Fibroblast of skin of right quadriceps (primary cell): ENCODE measurements around the gene GRM7.
A peak's percentile ranks its signal among the peaks of the same experiment; 100 is the strongest.
"Not testable (repeated sequence)": the region's sequence is repeated elsewhere in the genome, so short reads cannot be mapped to it uniquely, and the experiment has no call there.

Experiments used
- DNase-seq: peaks from one replicate; pipeline ENCODE4 v3.0.0-alpha.2; 2013

GRM7 gene

DNA sequence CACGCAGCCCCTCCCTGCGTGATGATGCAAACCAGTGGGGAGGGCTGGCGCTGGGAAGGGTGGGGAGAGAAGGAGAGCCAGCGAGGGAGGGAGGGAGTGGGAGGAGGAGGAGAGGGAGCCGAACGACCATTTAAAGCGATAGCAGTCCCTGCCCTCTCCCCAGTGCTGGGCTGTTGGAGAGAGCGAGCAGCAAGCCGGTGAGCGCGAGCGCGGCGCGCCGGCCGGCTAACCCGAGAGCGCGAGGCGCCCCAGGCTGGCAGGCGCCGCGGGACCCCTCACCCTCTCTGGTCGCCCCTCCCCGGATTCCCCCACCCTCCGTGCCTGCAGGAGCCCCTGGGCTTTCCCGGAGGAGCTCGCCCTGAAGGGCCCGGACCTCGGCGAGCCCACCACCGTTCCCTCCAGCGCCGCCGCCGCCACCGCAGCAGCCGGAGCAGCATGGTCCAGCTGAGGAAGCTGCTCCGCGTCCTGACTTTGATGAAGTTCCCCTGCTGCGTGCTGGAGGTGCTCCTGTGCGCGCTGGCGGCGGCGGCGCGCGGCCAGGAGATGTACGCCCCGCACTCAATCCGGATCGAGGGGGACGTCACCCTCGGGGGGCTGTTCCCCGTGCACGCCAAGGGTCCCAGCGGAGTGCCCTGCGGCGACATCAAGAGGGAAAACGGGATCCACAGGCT is at the start of gene GRM7:
Gene GRM7, plus strand, starts transcription at position 162 of the 671 bp plus-strand sequence.
- DNase-seq: peak; percentile 6

DNA sequence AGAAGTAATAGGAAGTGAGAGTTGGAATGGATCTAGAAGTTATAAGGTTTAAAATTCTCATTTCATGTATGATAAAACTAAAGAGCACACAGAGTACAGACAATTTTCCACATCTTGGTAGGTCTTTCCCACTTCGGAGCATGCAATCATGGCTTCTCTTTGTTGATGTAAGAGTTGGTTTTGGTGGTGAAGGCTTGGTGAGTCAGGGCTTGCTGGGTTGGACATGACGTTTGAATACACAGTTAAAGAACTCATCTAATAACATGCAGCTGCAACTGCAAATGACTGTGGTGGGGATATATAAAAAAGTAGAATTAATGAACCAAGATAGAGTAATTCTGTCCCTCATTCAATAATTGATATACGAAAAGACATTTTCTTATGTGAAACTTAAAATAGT is 39.5 kb upstream of the GRM7 start:
- DNase-seq: no peak

DNA sequence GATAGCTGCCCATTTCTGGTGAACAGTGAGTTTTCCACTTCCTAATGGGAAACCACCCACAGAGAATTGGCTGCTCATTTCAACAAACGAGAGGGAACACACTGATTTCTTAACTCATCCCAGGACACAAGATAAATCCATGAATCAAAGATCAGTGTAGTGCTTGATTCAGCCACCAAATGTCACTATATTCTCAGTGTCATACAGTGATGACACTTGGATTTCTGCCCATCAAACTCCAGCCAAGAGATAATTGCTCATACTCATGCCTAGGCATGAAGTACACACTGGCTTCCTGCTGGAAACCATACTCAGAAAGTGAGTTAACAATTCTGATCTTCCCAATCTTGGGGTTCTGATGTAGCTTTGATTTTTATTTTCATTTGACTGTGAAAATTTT is 35.4 kb upstream of the GRM7 start:
- DNase-seq: no peak

DNA sequence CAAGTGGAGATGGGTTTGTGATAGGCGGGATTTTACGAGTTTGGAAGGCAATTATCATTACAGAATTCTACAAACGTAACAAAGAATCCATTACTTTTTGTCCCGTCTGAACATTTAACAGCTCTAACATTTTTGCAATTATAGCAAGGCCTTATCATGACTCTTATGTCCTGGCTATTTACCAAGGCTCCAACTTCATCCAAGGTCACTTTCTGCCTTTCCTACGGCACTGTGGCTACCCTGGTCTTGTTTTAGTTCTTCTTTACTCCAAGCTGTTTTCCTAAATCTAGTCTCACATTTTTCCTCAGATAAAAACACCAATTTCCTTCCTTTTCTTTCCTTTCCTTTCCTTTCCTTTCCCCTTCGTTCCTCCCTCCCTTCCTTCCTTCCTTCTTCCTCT is 33.5 kb upstream of the GRM7 start:
- no peak for DNase-seq

DNA sequence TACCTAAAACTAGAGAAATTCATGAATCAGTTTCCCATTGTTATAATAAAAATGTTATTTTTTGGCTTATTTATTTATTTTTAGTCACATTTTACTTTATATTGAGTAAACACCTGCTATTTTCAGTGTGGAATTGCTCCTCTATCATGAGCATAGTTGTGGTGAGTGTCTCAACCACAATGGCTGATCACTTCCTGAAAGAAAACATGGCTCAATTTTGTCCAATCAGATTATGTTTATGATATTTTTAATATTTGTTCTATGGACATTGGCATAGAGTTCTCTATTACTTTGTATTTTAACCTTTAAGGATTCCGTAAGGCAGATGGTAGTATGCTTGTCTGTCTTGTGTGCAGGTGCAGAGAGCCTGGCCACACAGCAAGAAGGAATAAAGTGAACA is 16.2 kb upstream of the GRM7 start:
- DNase-seq: no peak

DNA sequence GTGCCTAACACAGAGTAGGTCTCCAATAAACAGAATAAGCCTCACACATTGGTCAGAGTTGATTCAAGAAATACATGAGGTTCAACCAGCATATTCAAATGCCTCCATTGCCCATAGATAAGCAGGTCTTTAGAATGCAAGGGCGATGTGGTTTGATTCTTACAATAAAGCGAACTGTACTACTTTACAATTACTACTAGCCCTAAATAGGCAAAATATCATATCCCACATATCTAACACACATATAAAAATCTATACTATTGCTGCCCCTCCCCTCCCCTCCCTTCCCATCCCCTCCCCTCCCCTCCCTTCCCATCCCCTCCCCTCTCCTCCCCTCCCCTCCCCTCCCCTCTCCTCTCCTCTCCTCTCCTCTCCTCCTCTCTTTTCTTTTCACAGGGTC is 6.7 kb upstream of the GRM7 start:
- DNase-seq: no peak

DNA sequence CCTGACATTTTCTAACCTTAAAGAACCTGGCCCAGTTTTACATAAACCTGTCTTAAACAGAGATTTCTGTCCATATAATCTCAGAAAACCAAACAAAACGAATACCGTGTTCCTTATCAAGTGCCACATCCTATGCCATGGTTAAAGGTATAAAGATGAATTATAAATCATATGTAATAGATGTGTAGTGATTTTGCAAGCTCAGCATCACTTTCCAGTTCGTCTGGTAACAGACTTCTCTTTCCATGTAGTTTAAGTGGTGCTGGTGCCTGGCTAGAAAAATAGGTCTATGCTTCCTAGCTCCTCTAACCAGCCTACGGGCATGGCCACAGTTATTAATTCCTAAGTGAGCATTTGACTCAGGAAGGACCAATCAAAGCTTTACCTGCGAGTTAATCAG is 3.4 kb upstream of the GRM7 start:
- DNase-seq: no peak

DNA sequence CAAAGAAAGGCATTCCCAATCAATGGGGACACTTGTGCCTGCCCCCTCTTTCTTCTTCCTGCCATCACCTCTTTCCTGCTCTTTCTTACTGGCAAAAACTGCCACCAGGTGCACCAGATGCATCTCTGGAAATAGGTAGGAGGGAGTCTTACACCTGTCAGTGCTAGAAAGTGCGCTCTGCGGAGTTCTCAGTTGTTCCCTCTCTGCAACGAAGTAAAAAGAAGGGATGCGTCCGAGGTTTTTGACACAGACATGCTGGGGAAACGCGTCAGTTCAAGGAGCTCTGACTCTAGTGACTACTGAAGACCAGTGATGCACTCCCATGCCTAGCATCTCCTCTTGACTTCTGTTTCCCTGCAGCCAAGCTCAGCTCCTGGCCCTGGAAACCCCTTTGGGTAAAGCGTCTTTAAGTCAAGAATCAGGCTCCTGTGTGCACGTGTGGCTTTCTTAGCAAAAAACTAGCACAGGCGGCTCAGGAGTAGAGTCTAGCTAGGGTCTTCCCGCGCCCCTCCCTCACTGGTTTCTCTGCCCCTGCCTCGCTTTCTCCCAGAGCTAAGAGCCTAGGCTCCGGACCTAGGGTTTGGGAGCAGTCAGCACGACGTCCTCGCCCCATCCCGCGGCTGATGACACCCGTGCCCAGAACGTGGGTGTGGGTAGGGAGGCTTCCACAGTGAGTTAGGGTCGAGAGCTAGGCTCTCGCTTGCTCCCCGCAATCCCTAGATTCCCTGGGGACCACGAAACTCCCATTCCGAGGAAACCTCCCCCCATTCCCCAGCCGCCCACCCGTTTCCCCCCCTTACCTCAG is 564 bp upstream of the GRM7 start:
- no peak for DNase-seq

DNA sequence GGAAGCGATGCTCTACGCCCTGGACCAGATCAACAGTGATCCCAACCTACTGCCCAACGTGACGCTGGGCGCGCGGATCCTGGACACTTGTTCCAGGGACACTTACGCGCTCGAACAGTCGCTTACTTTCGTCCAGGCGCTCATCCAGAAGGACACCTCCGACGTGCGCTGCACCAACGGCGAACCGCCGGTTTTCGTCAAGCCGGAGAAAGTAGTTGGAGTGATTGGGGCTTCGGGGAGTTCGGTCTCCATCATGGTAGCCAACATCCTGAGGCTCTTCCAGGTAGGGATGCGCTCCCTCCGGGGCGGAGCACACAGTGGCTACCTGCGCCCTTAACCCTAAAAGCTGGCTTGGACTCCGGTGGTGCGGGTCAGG is 698 bp downstream of the GRM7 start:
- no peak for DNase-seq

DNA sequence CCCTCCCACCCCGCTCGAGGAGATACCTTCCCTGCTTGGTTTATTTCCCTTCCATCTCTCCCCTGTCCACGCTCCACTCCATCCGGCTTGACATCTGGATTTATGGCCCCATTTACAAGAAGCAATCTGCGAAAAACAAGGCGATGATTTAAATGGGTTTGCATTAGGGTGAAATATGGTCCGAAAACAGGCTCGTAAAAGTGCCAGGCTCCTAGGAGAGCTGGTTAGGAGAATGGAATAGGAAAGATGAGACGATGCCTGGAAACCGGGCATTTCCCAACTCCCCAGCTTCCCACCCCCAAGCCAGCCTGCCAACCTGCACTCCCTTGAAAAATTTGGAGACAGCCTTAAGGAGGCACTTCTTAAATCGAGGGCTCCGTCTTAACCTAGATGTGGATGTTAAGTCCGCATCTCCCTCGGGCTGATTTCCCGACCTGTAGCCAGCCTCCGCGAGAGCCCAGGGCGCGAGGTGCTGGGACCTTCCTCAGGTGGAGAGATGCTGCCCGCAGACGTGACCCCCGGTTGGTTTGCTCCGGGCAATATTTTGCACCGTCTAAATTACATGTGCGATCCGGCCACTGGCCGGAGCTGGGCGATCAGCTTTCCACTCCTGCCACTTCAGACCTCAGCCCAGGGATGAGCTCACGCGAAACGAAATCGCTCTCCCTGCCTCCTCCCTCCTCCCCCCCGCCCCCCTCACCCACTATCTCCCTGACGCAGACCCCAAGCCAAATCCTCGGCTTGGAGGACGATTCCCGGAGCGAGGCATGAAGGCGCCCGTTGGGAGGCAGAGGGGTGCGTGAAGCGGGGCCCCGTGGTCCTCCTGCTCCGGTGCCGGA is 1.3 kb downstream of the GRM7 start:
- no peak for DNase-seq

DNA sequence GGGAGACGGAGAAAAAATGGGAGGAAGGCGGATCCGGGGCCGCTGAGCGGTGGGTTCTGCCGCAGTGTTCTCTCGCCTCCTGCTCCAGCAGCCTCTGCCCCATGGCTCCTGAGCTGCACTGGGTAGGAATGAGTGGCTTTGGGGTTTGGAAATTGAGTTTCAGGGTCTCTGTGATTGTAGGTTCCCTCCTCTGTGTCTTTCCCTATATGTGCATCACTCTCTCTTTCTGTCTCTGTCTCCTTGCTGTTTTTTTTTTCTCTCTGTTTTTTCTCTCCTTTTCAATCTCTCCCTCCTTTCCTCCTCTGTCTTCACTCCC is 1.9 kb downstream of the GRM7 start:
- no peak for DNase-seq

DNA sequence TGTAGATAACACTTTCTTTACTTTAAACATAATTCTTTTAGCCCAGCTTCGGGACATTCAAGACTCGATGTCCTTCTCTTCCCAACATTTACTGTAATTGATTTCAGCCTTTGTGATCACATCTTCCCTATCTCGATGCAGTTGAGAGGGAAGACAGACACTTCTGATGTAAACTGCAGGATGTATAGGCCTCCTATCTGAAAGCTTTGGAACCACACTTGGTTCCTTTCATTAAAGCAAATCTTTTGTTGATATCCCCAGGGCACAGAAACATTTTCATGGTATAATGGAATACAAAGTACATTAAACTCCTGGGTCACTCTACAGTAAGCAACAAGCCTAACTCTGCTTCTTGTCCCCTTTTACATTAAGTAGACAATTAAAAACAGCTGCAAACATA is 6.4 kb downstream of the GRM7 start:
- no peak for DNase-seq

DNA sequence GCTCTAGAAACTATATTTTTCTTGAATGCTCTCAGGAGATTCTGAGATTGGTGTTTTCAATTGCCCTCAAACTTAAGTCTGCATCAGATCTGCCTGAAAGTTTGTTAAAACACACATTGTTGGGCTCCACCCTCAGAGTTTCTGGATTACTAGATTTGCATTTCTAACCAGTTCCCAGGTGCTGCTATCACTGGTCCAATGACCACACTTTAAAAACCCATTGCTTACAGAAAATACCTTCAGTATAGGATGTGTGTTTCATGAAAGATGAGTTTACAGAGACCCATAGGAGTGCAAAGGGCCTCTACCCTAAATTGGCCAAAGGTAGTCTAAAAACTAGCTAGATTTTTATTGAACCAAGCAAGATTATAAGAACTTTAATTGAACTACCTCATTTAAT is 17.8 kb downstream of the GRM7 start:
- no peak for DNase-seq

DNA sequence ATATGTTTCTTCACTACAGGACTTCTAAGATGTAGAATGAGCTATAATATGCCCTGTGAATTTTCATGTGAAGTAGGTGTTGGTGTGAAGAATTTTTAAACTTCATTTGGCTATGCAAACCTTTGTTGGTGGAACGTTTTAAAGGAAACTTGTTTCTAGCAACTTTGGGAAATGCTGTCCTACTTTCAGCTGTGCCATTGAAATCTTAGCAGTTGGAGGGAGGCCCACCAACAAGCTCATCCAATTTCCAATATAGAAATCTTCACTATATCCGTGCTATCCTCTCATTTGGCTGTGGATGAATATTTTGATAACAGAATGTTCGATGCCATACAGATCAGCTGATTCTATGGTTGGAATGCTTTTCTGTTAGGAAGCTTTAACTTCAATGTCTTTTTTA is 51.3 kb downstream of the GRM7 start:
- DNase-seq: no peak

DNA sequence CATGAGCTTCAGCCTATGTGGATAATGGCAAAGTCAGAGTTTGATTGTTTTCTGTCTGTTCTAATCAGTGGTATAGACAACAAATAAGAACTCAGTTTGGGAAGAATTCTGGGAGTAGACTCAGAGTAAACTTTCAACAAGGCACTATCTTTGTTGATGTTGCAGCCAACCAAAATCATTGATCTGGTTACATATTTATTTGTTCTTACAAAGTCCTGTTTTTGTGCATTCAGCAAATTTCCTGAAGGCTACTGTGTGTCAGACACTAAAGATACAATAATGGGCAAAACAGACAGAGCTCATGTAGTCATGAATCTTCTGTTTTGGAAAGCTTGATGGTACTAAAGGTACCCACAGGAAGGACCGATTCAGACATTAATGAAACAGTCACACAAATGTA is 55.0 kb downstream of the GRM7 start:
- no peak for DNase-seq

DNA sequence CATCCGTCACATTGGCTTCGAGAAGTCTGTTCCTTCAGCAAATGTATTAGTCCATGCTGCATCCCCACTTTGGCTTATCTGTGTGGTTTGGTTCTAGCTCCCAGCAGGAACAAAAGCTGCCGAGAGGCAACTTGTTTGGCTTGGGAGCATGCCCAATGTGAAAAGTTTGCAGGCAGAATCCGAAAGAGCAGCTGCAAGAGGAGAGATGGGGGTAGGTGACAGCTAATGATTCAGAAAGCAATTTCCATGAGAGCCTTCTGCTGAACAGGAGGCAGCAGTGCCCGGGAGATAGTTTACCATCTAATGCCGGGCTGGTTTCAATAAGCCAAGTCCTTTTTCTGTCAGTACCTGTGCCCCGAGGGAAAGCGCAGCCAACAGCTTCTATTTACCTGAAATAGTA is 60.2 kb downstream of the GRM7 start:
- DNase-seq: no peak

DNA sequence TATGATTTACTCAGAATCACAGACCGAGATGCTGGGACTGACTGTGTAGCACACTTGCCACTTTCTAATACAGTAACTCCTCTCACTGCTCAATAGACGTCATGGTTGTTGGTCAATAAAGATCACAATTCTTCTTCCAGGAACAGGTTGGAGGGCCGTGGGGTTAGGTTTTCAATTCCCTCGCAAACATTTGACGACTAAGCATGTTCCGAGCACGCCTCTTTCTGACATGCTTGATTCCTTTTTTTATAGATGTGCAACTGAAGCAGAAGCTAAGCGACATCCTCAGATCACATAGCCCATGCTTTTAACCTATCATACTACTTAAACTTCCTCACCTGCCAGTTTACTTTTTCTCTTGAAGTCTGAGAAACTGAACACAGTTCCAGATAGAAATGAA is 61.0 kb downstream of the GRM7 start:
- no peak for DNase-seq

DNA sequence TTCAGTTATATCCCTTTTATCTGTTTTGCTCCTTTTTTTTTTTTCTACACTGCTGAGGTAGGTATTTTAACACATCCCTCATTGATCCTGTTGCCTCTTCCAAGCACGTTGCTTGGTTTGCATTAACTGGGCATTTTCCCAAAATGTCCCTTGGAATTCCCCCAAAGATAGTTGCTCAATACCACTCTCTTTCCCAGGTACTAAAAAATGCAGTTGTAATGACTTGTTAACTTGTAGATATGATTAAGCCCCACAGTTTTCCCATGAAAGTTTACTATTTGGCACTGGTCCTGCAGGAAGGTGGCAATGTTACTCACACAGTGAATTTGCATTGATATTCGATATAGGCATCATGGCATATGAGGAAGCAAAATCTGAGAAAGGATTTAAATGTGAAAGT is 67.1 kb downstream of the GRM7 start:
- peak; percentile 1 for DNase-seq

DNA sequence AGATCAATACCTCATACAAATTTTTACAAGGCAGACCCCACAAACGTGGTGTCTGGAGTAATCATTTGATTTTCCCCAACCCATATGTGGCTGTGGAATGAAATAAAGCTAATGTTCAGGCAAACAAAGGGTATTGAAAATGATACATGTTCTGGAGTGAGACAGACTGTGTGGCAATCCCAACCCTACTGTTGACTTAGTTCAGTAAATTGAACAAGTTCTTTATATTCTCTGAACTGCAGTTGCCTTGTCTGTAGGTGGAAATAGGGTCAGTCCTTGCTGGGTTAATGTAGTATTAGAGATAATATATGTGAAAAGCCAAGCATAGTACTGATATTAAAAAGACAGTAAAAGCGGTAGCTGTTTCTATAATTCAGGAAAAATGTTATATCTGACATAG is 69.0 kb downstream of the GRM7 start:
- no peak for DNase-seq

DNA sequence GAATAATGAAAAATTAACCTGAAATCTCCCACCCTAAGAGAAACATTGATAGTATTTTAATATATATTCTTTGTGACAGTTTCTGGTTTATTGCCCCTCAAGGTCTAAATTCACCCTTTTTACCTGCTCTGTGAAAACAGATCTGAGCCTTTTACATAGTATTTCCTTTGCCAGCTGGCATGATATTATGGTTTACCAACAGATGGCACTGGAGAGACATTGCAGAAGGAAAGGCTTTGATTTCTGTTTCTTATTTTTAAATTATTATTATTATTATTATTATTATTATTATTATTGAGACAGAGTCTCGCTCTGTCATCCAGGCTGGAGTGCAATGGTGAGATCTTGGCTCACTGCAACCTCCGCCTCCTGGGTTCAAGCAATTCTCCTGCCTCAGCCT is 74.5 kb downstream of the GRM7 start:
- not testable (repeated sequence) for DNase-seq

DNA sequence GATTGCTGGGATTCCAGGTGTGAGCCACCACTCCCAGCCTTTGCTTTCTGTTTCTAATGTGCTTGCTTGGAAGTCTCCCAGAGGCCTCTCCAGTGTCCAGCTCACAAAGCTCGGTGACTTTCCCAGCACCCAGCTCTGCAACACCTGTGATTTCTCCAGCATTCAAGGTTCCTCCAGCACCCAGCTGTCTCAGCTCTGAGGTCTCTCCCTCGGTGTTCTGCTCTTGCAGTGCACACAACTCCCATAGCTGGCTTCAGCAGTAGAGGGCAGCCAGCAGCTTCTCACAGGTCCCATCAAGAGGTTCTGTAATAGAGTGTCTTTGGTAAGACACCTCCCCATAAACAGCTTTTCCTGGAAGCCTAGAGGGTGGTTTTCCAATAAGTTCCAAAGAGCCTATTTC is 75.1 kb downstream of the GRM7 start:
- DNase-seq: no peak

DNA sequence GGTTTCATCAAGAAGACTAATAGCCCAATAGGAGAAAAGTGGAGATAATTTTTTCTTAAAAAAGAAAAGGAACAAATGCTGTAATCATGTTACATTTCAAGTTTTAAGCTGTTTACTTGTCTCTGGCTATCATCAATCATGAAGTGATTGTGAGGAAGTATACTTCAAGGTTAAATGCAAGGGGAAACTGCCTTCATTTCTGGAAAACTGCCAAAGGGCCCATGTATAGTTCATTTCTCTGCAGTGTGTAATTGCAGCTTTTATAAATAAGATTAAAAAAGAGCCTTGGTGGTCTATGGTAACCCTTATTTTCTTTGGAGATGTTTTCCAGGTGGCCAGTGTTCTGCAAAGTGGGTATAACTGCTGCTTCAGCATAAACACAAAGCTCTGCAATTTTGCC is 101.9 kb downstream of the GRM7 start:
- DNase-seq: no peak

DNA sequence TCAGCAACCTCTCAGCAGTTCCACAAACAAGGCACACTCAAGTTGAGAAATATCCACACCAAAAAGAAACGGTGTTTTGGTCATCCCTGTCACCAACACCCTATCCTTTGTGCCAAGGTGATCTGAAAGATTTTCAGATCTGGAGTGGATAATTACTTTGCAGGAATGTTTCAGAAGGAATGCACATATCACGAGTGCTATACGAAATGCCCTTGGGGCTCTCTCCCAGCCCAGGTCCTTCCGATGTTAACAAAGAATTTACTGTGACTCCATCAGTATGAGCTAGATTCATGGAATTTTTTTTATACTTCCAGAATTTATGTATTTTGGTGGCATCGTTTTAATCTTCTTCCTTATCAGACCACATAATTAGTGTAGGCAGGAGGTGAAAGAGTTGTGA is 105.0 kb downstream of the GRM7 start:
- DNase-seq: no peak

DNA sequence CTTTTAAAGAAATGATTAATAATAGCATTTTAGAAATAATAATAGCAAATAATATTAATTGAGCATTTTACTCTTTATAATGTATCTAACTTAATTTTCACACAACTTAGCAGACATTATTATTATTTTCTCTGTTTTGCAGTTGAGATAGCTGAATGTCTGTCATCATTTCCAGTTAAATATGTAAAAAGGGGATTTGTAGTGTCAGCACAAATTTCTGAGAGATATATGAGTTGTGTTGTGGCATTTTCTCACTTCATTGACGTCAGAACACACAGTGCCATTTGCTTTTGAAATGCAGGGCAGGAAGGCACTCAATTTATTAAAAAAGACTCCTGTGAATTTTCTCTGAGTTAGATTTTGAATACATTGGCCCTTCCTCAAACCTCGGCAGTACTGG is 111.0 kb downstream of the GRM7 start:
- DNase-seq: no peak
